ENCODE data around the gene DNAJC15.
A peak's percentile ranks its signal among the peaks of the same experiment; 100 is the strongest.

DNAJC15 gene

GRCh38 chr13:43159026-43159461, 135.7 kb downstream of the DNAJC15 start:
- DNase-seq: peak; percentile 51
